ENCODE data around the gene PTPRM. TPM values are rescaled to one million over a fixed set of nuclear protein-coding genes. Genes with fewer than 3 reads are reported as not detected.

The PTPRM gene
- polyA plus RNA-seq, 3 donors = 0.04 to 2.1 (median 0.66) TPM

DNA sequence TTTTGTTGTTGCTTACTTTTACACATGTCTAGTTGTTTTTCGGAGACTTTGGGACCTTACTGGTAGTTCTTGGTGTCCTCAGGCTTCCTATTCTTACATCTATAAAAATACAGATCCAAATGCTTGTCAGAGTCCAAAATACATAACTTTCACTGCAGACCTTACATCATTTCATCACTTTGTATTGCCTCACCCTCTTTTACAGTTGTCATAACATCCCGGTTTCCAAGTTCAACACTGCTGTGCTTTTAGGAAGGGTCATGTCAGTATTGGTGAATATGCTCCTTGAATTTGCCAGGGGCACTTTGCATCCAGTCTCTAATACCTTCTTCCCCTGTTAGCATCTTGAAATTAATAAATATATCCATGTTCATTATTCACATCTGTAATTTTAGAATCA, 523.9 kb downstream of the PTPRM start:
- intact Hi-C loops (cut with micrococcal nuclease) = no loop called here
- Histone ChIP-seq H3K79me2 (ENCODE audit: insufficient read depth, low read length) (no peaks in the 10 kb centered on the region), H3K27me3 (ENCODE audit: control insufficient read depth in 2 of 2, insufficient read depth in 2 of 2, low read length in 2 of 2) (no peaks in the 10 kb centered on the region), H3K27ac (ENCODE audit: low read depth in 1 of 2, low read length in 2 of 2) (no peak overlapping the region), H3K9me3 (replicated peaks in 1 of 2; ENCODE audit: control insufficient read depth in 1 of 2, insufficient read depth in 1 of 2, low read length in 2 of 2) (no peaks in the 10 kb centered on the region), H4K20me1 (ENCODE audit: insufficient read depth, low read length) (no peaks in the 10 kb centered on the region), H3K4me1 (ENCODE audit: control insufficient read depth in 1 of 2, insufficient read depth in 2 of 2, low read length in 2 of 2) (no peaks in the 10 kb centered on the region), H3K4me3 (replicated peaks in 1 of 3; ENCODE audit: low read depth in 2 of 3, low read length in 3 of 3) (no peak overlapping the region), H2AFZ (ENCODE audit: insufficient read depth, low read depth, low read length, poor library complexity, severe bottlenecking) (no peak overlapping the region), H3K9ac (ENCODE audit: insufficient read depth, low read length, poor library complexity, severe bottlenecking) (no peak overlapping the region), H3K4me2 (replicated peaks; ENCODE audit: extremely low read depth, low read length, poor library complexity, severe bottlenecking) (no peak overlapping the region), H3K36me3 (replicated peaks in 1 of 2; ENCODE audit: control insufficient read depth in 1 of 2, insufficient read depth in 2 of 2, low read length in 2 of 2) (no peaks in the 10 kb centered on the region)
- 100% methylated on average over 1 of the region's 2 CpGs for WGBS (ENCODE audit: insufficient coverage)
- Mint-ChIP-seq H3K4me3 (no peak overlapping the region), H3K27me3 (ENCODE audit: low read depth in 3 of 3) (no peaks in the 10 kb centered on the region), H3K36me3 (no peaks in the 10 kb centered on the region), H3K27ac (no peak overlapping the region), H3K4me1 (no peaks in the 10 kb centered on the region), H3K9me3 (peaks cover 0 to 3% (median 2%) of the 10 kb centered on the region in 7 donors)
- DNase-seq = no peak
- TF ChIP-seq, protein P1, sequence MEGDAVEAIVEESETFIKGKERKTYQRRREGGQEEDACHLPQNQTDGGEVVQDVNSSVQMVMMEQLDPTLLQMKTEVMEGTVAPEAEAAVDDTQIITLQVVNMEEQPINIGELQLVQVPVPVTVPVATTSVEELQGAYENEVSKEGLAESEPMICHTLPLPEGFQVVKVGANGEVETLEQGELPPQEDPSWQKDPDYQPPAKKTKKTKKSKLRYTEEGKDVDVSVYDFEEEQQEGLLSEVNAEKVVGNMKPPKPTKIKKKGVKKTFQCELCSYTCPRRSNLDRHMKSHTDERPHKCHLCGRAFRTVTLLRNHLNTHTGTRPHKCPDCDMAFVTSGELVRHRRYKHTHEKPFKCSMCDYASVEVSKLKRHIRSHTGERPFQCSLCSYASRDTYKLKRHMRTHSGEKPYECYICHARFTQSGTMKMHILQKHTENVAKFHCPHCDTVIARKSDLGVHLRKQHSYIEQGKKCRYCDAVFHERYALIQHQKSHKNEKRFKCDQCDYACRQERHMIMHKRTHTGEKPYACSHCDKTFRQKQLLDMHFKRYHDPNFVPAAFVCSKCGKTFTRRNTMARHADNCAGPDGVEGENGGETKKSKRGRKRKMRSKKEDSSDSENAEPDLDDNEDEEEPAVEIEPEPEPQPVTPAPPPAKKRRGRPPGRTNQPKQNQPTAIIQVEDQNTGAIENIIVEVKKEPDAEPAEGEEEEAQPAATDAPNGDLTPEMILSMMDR (IDR thresholded peaks at IDR 0.05) = no peak

DNA sequence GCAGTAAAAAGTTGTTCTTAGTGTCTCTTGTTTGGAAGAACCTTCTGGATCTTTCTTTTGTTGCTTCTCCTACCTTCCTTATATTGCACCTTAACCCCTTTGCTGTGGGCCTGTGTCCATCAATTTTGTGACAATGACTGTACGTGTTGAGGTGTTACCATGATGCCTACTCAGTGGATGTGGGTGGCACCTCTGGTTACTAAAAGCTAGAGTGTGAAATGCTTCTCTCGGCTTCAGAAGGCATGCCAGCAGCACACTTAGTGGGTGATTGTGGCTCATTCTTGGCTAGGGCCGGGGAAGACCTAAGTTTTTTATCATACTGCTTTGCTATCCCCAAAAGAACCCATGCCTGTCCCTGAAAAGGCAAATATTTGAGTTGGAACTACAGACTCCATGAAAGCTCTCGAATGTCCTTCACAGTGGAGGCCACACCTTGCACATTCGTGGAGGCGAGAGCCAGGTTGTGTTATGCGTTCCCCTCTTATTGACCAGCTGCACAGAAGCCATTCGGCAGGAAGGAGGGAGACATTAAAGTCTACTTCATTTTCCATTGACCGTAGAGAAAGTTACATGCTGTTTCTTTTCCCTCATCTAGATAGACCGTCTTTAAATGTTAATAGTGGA, 528.9 kb downstream of the PTPRM start:
- no peaks in the 10 kb centered on the region for H3K79me2 ChIP-seq (ENCODE audit: insufficient read depth, low read length)
- peaks cover 0 to 3% (median 0%) of the 10 kb centered on the region in 3 donors for H3K27me3 Mint-ChIP-seq (ENCODE audit: low read depth in 3 of 3)
- DNase-seq = no peak
- H4K20me1 ChIP-seq (ENCODE audit: insufficient read depth, low read length) = no peaks in the 10 kb centered on the region
- H3K36me3 Mint-ChIP-seq = no peaks in the 10 kb centered on the region
- no peak overlapping the region for H3K27ac ChIP-seq (ENCODE audit: low read depth in 1 of 2, low read length in 2 of 2)
- H3K9me3 Mint-ChIP-seq = peaks cover 2 to 12% (median 5%) of the 10 kb centered on the region in 7 donors
- no peak overlapping the region for H3K9ac ChIP-seq (ENCODE audit: insufficient read depth, low read length, poor library complexity, severe bottlenecking)
- H2AFZ ChIP-seq (ENCODE audit: insufficient read depth, low read depth, low read length, poor library complexity, severe bottlenecking) = no peak overlapping the region
- no peaks in the 10 kb centered on the region for H3K4me1 ChIP-seq (ENCODE audit: control insufficient read depth in 1 of 2, insufficient read depth in 2 of 2, low read length in 2 of 2)
- no peak overlapping the region for H3K4me3 ChIP-seq (replicated peaks in 1 of 3; ENCODE audit: low read depth in 2 of 3, low read length in 3 of 3)
- peaks cover 0 to 4% of the 10 kb centered on the region in 2 donors for H3K9me3 ChIP-seq (replicated peaks in 1 of 2; ENCODE audit: control insufficient read depth in 1 of 2, insufficient read depth in 1 of 2, low read length in 2 of 2)
- H3K27ac Mint-ChIP-seq = no peak overlapping the region
- no peaks in the 10 kb centered on the region for H3K27me3 ChIP-seq (ENCODE audit: control insufficient read depth in 2 of 2, insufficient read depth in 2 of 2, low read length in 2 of 2)
- no peaks in the 10 kb centered on the region for H3K4me1 Mint-ChIP-seq
- WGBS (ENCODE audit: insufficient coverage) = 96% methylated on average over 4 of the region's 10 CpGs
- intact Hi-C loops (cut with micrococcal nuclease) = no loop called here
- TF ChIP-seq, protein P1 (IDR thresholded peaks at IDR 0.05) = no peak
- H3K4me2 ChIP-seq (replicated peaks; ENCODE audit: extremely low read depth, low read length, poor library complexity, severe bottlenecking) = no peak overlapping the region
- no peak overlapping the region for H3K4me3 Mint-ChIP-seq
- H3K36me3 ChIP-seq (replicated peaks in 1 of 2; ENCODE audit: control insufficient read depth in 1 of 2, insufficient read depth in 2 of 2, low read length in 2 of 2) = no peaks in the 10 kb centered on the region
